Measurements from ENCODE around the gene SLC25A20.

Gene SLC25A20

GRCh38 chr3:48820612-48821324 lies 77.9 kb downstream of the SLC25A20 start:
- Histone ChIP-seq H3K9me3 (ENCODE audit: low read depth, low read length) (no peaks in the 10 kb centered on the region), H3K4me3 (no peak overlapping the region), H3K9ac (ENCODE audit: insufficient read length) (no peak overlapping the region), H3K36me3 (ENCODE audit: insufficient read depth, low read length) (no peaks in the 10 kb centered on the region), H3K27ac (no peak overlapping the region)
- no peak for TF ChIP-seq FOXP2 (optimal IDR thresholded peaks at IDR 0.05; ENCODE audit: control extremely low read depth, extremely low read length, insufficient read depth)
- TF ChIP-seq EZH2 (IDR thresholded peaks at IDR 0.05) = no peak
- TF ChIP-seq POLR2AphosphoS5 (IDR thresholded peaks at IDR 0.05; ENCODE audit: borderline replicate concordance, low read depth, low read length) = no peak
- no peak for DNase-seq (ENCODE audit: low read depth, low spot score)

GRCh38 chr3:48819234-48820221 lies 79.2 kb downstream of the SLC25A20 start:
- no peak overlapping the region for H3K9ac ChIP-seq (ENCODE audit: insufficient read length)
- no peak overlapping the region for H3K27ac ChIP-seq
- no peak overlapping the region for H3K4me3 ChIP-seq
- no peak for TF ChIP-seq EZH2 (IDR thresholded peaks at IDR 0.05)
- no peak for TF ChIP-seq FOXP2 (optimal IDR thresholded peaks at IDR 0.05; ENCODE audit: control extremely low read depth, extremely low read length, insufficient read depth)
- no peak for TF ChIP-seq POLR2AphosphoS5 (IDR thresholded peaks at IDR 0.05; ENCODE audit: borderline replicate concordance, low read depth, low read length)
- DNase-seq (ENCODE audit: low read depth, low spot score) = no peak
- no peaks in the 10 kb centered on the region for H3K9me3 ChIP-seq (ENCODE audit: low read depth, low read length)
- no peaks in the 10 kb centered on the region for H3K36me3 ChIP-seq (ENCODE audit: insufficient read depth, low read length)

GRCh38 chr3:48811524-48811923 lies 87.2 kb downstream of the SLC25A20 start:
- H3K4me3 ChIP-seq = no peak overlapping the region
- no peak for DNase-seq (ENCODE audit: low read depth, low spot score)
- H3K9me3 ChIP-seq (ENCODE audit: low read depth, low read length) = no peaks in the 10 kb centered on the region
- H3K9ac ChIP-seq (ENCODE audit: insufficient read length) = no peak overlapping the region
- H3K36me3 ChIP-seq (ENCODE audit: insufficient read depth, low read length) = no peaks in the 10 kb centered on the region
- H3K27ac ChIP-seq = no peak overlapping the region
- TF ChIP-seq EZH2 (IDR thresholded peaks at IDR 0.05) = no peak
- TF ChIP-seq POLR2AphosphoS5 (IDR thresholded peaks at IDR 0.05; ENCODE audit: borderline replicate concordance, low read depth, low read length) = no peak
- no peak for TF ChIP-seq FOXP2 (optimal IDR thresholded peaks at IDR 0.05; ENCODE audit: control extremely low read depth, extremely low read length, insufficient read depth)

All from SK-N-MC (cell line).